Panc1 (cell line): ENCODE results near the gene SLIT3. TPM values are rescaled to one million over a fixed set of nuclear protein-coding genes. Genes with fewer than 3 reads are reported as not detected.

Experiments used
- ATAC-seq: fragments of 200-7000 bp; cut with Tn5 transposase; 2 replicates; pipeline ENCODE4 v1.9.1; 2020; ENCODE audit warnings: mild to moderate bottlenecking, moderate library complexity
- BruUV-seq: library from RNA; stranded (reverse); fragments of 400-500 nt; replicated peaks from 2 replicates; lab custom pipeline; 2021; lab: Mats Ljungman, UMichigan
- CTCF ChIA-PET: fragments of 300-600 bp; sonication (Branson Sonifier 250); formaldehyde crosslinking; loops from one replicate; lab custom pipeline; 2022; ENCODE audit warnings: antibody characterized with exemption; lab: Charles Lee
- POLR2A ChIA-PET: fragments of 300-600 bp; sonication (Branson Sonifier 250); formaldehyde crosslinking; loops from one replicate; lab custom pipeline; 2022; ENCODE audit warnings: antibody characterized with exemption; lab: Charles Lee
- DNase-seq: peaks from one replicate; pipeline ENCODE4 v3.0.0-alpha.2; 2010; ENCODE audit warnings: low read depth, low spot score
- H3K27ac ChIP-seq: 2 replicates; pipeline ENCODE4 v1.5.1; 2011; ENCODE audit warnings: mild to moderate bottlenecking, low read length, inconsistent platforms
- H3K27me3 ChIP-seq: fragments of 200-500 bp; sonication (Bioruptor generic); 2 replicates; pipeline ENCODE4 v1.6.0; 2014; ENCODE audit warnings: low read length, inconsistent platforms; ENCODE audit not compliant: control insufficient read depth, insufficient read depth
- H3K36me3 ChIP-seq: fragments of 200-500 bp; sonication (Bioruptor generic); 2 replicates; pipeline ENCODE4 v1.5.1; 2014; ENCODE audit warnings: inconsistent platforms, mild to moderate bottlenecking, low read length, moderate library complexity; ENCODE audit not compliant: control insufficient read depth, insufficient read depth
- H3K4me1 ChIP-seq: 2 replicates; pipeline ENCODE4 v1.5.1; 2011; ENCODE audit warnings: inconsistent platforms, mild to moderate bottlenecking, low read length, moderate library complexity; ENCODE audit not compliant: control insufficient read depth, insufficient read depth
- H3K4me3 ChIP-seq, 2 experiments: 2 replicates each; pipeline ENCODE4 v1.5.1; 2011 to 2012; ENCODE audit warnings: low read depth in 2 of 2, low read length in 2 of 2, mild to moderate bottlenecking in 2 of 2, inconsistent platforms in 1 of 2, moderate library complexity in 1 of 2
- H3K9me3 ChIP-seq: fragments of 200-500 bp; sonication (Bioruptor generic); 2 replicates; pipeline ENCODE4 v1.5.1; 2014; ENCODE audit warnings: low read depth, mild to moderate bottlenecking, inconsistent platforms, low read length, moderate library complexity; ENCODE audit not compliant: control insufficient read depth, insufficient read depth
- CTCF ChIP-seq: fragments of 450-650 bp; IDR thresholded peaks from 2 replicates; pipeline ENCODE4 v1.5.1; 2017; ENCODE audit warnings: mild to moderate bottlenecking
- POLR2AphosphoS5 ChIP-seq: IDR thresholded peaks from 2 replicates; pipeline ENCODE4 v1.6.1; 2012; ENCODE audit warnings: mild to moderate bottlenecking, low read depth, low read length, moderate library complexity
- REST ChIP-seq, 2 experiments: IDR thresholded peaks; 2 replicates each; pipeline ENCODE4 v1.6.1; 2011 to 2012; ENCODE audit warnings: low read depth in 2 of 2, control low read depth in 1 of 2, low read length in 1 of 2, mild to moderate bottlenecking in 1 of 2, moderate library complexity in 1 of 2; ENCODE audit not compliant: insufficient read depth in 1 of 2
- SIN3A ChIP-seq: IDR thresholded peaks from 2 replicates; pipeline ENCODE4 v1.6.1; 2012; ENCODE audit warnings: low read depth, mild to moderate bottlenecking, low read length, moderate library complexity, borderline replicate concordance; ENCODE audit not compliant: insufficient read depth
- TCF7L2 ChIP-seq: IDR thresholded peaks from 2 replicates; pipeline ENCODE4 v1.6.1; 2011; ENCODE audit warnings: mild to moderate bottlenecking, low read depth, low read length, inconsistent platforms
- in situ Hi-C: cut with HindIII; loops from 2 replicates; pipeline ENCODE4 v1.10.0; 2016; ENCODE audit warnings: low sequenced_read_pairs, low pct_unique_long_range_greater_than_20kb
- intact Hi-C: fragments of 100-400 bp; cut with micrococcal nuclease; formaldehyde crosslinking; loops from one replicate; pipeline ENCODE4 v1.10.0; 2022; ENCODE audit not compliant: unreplicated experiment
- total RNA-seq: library from RNA; stranded (reverse); gene quantifications from one replicate; pipeline ENCODE4 v1.2.1, GENCODE V29; 2021; ENCODE audit not compliant: unreplicated experiment

SLIT3 gene
- total RNA-seq, 1 experiment from 2014 or later = 26.4 TPM

- CTCF ChIA-PET = no interaction called here
- no peaks in the 10 kb centered on the region for H3K27me3 ChIP-seq
- intact Hi-C loops = no loop called here
Measured at GRCh38 chr5:169152453-169152852, 148.5 kb downstream of the SLIT3 start.

GRCh38 chr5:169151051-169151805, 149.7 kb downstream of the SLIT3 start:
- Histone ChIP-seq H3K27ac (no peak overlapping the region), H3K4me3 (no peak overlapping the region), H3K9me3 (no peaks in the 10 kb centered on the region), H3K27me3 (no peaks in the 10 kb centered on the region), H3K36me3 (no peaks in the 10 kb centered on the region), H3K4me1 (no peaks in the 10 kb centered on the region)
- ATAC-seq (no peak), DNase-seq (no peak)
- no TSS peak for BruUV-seq
- POLR2A ChIA-PET = no interaction called here
- in situ Hi-C loops (no loop called here), intact Hi-C loops (no loop called here)
- CTCF ChIA-PET = no interaction called here
- TF ChIP-seq TCF7L2 (no peak), POLR2AphosphoS5 (no peak), CTCF (no peak), REST (IDR thresholded peaks at IDR 0.05; ENCODE audit: insufficient read depth in 1 of 2, low read depth in 2 of 2, low read length in 1 of 2) (no peak), SIN3A (no peak)

More at GRCh38 chr5:169152453-169152852, 148.5 kb downstream of the SLIT3 start:
- no TSS peak for BruUV-seq
- in situ Hi-C loops = no loop called here
- no peak for TF ChIP-seq REST (IDR thresholded peaks at IDR 0.05; ENCODE audit: insufficient read depth in 1 of 2, low read depth in 2 of 2, low read length in 1 of 2)
- no peak for TF ChIP-seq SIN3A
- no peak for TF ChIP-seq POLR2AphosphoS5
- no peak for TF ChIP-seq TCF7L2
- no peak for TF ChIP-seq CTCF
- DNase-seq = no peak
- no peak for ATAC-seq
- Histone ChIP-seq H3K9me3 (peaks cover 1% of the 10 kb centered on the region; the same call in 1 of the 2 replicates), H3K36me3 (no peaks in the 10 kb centered on the region), H3K4me3 (no peak overlapping the region), H3K27ac (no peak overlapping the region), H3K4me1 (no peaks in the 10 kb centered on the region)
- POLR2A ChIA-PET = no interaction called here
